Stimulated activated CD4-positive, alpha-beta T cell treated with anti-CD3 and anti-CD28 coated beads, Interleukin-15, amount 100 ng/mL, for 48 hours (primary cell): ENCODE results near the gene TREML4.
"Not testable (repeated sequence)": the region's sequence is repeated elsewhere in the genome, so short reads cannot be mapped to it uniquely, and the experiment has no call there.

Experiments
- DNase-seq, 2 donors: peaks; one replicate each; pipeline ENCODE4 v3.0.0-alpha.2; 2020; ENCODE audit warnings: low read depth in 2 of 2

Gene TREML4

GRCh38 chr6:41204156-41204555 lies 24.0 kb upstream of the TREML4 start:
- DNase-seq = no peak

- no peak for DNase-seq
Observed at GRCh38 chr6:41208439-41209106, 19.6 kb upstream of the TREML4 start.

- DNase-seq = no peak
Observed at GRCh38 chr6:41209547-41210320, 18.4 kb upstream of the TREML4 start.

- no peak for DNase-seq
Observed at GRCh38 chr6:41214559-41215238, 13.4 kb upstream of the TREML4 start.

GRCh38 chr6:41215777-41216176 lies 12.4 kb upstream of the TREML4 start:
- no peak for DNase-seq

GRCh38 chr6:41216616-41217015 lies 11.5 kb upstream of the TREML4 start:
- no peak for DNase-seq

GRCh38 chr6:41222045-41222444 lies 6.1 kb upstream of the TREML4 start:
- no peak for DNase-seq

- no peak for DNase-seq
Observed at GRCh38 chr6:41222513-41222912, 5.6 kb upstream of the TREML4 start.

- no peak for DNase-seq
Observed at GRCh38 chr6:41224800-41225199, 3.3 kb upstream of the TREML4 start.

- DNase-seq = no peak
Observed at GRCh38 chr6:41226752-41227151, 1.4 kb upstream of the TREML4 start.

- no peak for DNase-seq
Observed at GRCh38 chr6:41228616-41229015, 467 bp downstream of the TREML4 start.

- DNase-seq = no peak
Observed at GRCh38 chr6:41229721-41230120, 1.6 kb downstream of the TREML4 start.

GRCh38 chr6:41231246-41231645 lies 3.1 kb downstream of the TREML4 start:
- DNase-seq = no peak

GRCh38 chr6:41232667-41233066 lies 4.5 kb downstream of the TREML4 start:
- DNase-seq = no peak

GRCh38 chr6:41236276-41236675 lies 8.1 kb downstream of the TREML4 start:
- no peak for DNase-seq

GRCh38 chr6:41237128-41237527 lies 9.0 kb downstream of the TREML4 start:
- no peak for DNase-seq

GRCh38 chr6:41239467-41240159 lies 11.5 kb downstream of the TREML4 start:
- no peak for DNase-seq

GRCh38 chr6:41246529-41246928 lies 18.4 kb downstream of the TREML4 start:
- not testable (repeated sequence) for DNase-seq

GRCh38 chr6:41247288-41247865 lies 19.2 kb downstream of the TREML4 start:
- DNase-seq = no peak

- no peak for DNase-seq
Observed at GRCh38 chr6:41247882-41248705, 19.9 kb downstream of the TREML4 start.
